ENCODE data around the gene NHSL2. TPM values are rescaled to one million over a fixed set of nuclear protein-coding genes. Genes with fewer than 3 reads are reported as not detected.
"Not testable (repeated sequence)": the region's sequence is repeated elsewhere in the genome, so short reads cannot be mapped to it uniquely, and the experiment has no call there.

Gene NHSL2
- 24.3 and 24.8 TPM in 2 replicates for total RNA-seq

- DNase-seq (ENCODE audit: low read depth in 2 of 2), result no peak
Measured at GRCh38 chrX:71910643-71910985, at the start of gene NHSL2. Gene NHSL2 (plus strand): TSS chrX:71910845.

- DNase-seq (ENCODE audit: low read depth in 2 of 2), result no peak
Measured at GRCh38 chrX:71867680-71868079, 43.0 kb upstream of the NHSL2 start.

DNA sequence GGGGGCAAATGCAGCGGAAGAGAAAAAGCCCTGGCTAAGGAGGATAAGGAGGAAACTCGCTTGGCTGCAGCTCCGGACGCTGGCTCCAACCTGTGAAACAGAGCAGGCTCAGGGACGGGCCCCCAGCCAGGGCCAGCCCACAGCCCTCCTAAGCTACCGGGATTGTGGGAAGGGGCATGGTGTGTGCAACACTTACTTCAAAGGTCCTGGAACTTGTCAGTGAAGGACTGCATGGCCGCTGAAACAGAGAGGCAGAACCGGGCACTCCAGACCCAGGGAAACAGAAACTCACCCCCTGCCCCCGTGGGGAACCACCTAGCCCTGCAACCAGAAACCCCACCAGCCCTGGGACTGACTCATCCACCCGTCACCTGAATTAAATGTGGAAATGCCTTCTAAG is 41.1 kb upstream of the NHSL2 start:
- not testable (repeated sequence) for DNase-seq (ENCODE audit: low read depth in 2 of 2)

- DNase-seq (ENCODE audit: low read depth in 2 of 2), result peak in 1 of 2 donors; percentile 3
Measured at GRCh38 chrX:71870208-71871098, 40.2 kb upstream of the NHSL2 start.

DNA sequence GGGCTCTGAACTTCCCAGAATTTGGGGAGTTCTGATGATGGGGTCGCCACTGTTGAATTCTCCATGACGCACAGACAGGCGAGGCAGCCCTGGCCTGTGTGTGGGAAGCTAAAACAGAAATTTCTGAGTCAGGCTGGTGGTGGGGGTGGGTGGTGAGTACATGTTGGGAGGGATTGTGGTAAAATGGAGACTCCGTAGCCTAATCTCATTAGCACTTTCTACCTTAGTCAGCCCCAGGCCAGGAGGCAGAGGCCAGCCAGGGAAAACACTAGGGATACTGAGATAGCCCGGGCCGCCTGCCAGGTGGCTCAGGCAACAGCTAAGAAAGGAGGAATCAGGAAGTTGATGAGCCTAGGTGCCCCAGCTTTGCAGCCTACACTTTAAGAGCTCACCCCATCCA is 39.3 kb upstream of the NHSL2 start:
- DNase-seq (ENCODE audit: low read depth in 2 of 2), result no peak

DNA sequence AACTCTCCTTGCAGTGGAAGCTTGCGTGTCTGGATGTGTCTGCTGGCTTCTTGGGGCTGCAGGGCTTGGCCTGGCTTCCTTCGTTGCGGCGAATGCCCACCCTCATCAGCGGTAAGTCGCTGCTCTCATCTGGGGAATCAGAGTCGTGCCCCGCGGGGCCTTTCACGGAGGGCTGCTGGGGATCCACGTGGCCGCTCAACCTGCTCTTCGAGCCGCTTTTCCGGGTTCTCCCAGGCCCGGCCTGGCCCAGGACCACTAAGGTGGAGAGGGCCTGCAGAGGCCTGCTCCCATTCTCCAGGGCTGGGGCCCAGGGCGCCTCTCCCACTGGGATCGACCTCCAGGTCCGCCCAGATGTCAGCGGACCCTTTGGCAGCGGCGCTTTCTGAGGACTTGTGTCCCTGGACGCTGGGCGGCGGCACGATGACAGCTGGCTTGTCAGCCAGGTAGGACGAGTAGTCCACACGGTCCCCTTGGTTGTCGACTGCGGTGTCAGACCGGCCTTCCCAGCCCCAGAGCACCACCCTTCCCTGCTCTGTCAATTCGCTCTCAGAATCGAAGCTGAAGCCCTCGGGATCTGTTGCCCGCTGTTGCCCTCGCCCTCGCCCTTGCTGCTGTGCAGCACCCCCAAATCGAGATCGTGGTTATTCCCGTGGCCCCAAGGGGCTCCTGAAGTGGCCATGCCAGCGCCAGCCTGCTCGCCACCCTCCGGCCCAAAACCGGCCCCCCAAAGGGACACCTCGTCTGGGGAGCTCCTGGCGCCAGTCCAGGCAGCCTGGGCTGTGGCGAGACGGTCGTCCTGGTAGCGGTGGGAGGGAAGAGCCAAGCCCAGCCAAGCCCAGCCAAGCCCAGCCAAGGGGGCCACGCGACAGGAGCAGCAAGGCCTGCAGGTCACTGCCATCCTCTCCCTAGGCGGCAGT is 37.8 kb upstream of the NHSL2 start:
- DNase-seq (ENCODE audit: low read depth in 2 of 2), result no peak

DNA sequence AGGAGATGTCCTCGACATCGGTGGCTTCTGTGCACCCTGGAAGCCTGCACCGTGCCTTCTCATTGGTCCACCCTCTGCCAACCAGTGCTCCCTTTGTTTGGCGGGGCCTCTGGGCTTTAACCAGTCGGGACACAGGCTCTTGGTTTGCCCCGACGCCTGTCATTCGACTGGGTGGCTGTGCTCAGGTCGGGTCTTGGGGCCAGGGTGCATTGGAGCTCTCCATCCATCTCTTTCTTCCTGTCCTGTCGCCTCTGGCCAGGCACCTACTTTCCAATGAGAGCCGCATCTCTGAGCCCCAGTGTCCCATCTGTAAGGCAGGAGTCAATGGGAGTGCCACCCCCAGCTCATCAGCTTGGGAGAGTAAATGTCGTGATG is 37.2 kb upstream of the NHSL2 start:
- DNase-seq (ENCODE audit: low read depth in 2 of 2), result no peak

DNA sequence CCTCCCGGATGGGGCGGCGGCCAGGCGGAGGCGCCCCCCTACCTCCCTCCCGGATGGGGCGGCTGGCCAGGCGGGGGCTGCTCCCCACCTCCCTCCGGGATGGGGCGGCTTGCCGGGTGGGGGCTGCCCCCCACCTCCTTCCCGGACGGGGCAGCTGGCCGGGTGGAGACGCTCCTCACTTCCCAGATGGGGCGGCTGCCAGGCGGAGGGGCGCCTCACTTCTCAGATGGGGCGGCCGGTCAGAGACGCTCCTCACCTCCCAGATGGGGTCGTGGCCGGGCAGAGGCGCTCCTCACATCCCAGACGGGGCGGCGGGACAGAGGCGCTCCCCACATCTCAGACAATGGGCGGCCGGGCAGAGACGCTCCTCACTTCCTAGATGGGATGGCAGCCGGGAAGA is 33.8 kb upstream of the NHSL2 start:
- not testable (repeated sequence) for DNase-seq (ENCODE audit: low read depth in 2 of 2)

- no peak for DNase-seq (ENCODE audit: low read depth in 2 of 2)
Measured at GRCh38 chrX:71885099-71885498, 25.5 kb upstream of the NHSL2 start.

GRCh38 chrX:71895607-71896006 is 15.0 kb upstream of the NHSL2 start:
- DNase-seq (ENCODE audit: low read depth in 2 of 2), result no peak

DNA sequence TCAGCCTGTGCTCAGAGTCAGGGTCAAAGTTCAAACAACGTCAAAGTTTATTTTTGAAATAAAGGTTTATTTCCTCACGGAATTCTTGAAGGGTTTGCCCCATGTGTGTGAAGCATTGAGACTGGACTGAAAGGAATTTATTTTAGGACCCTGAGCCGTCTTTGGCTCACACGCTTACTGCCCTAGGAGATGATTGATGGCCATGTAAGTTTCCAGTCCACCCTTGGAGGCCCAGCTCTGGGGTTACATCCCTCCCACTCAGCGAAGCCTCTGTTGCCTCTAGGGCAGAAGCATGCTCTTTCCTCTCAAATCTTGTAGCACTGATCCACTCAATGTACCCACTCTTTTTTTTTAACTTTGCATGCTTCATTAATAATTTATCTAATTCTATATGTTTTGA is 4.5 kb upstream of the NHSL2 start:
- DNase-seq (ENCODE audit: low read depth in 2 of 2), result no peak

- DNase-seq (ENCODE audit: low read depth in 2 of 2), result no peak
Measured at GRCh38 chrX:71908387-71908786, 2.3 kb upstream of the NHSL2 start.

GRCh38 chrX:71909956-71910355 is 689 bp upstream of the NHSL2 start:
- DNase-seq (ENCODE audit: low read depth in 2 of 2), result no peak

DNA sequence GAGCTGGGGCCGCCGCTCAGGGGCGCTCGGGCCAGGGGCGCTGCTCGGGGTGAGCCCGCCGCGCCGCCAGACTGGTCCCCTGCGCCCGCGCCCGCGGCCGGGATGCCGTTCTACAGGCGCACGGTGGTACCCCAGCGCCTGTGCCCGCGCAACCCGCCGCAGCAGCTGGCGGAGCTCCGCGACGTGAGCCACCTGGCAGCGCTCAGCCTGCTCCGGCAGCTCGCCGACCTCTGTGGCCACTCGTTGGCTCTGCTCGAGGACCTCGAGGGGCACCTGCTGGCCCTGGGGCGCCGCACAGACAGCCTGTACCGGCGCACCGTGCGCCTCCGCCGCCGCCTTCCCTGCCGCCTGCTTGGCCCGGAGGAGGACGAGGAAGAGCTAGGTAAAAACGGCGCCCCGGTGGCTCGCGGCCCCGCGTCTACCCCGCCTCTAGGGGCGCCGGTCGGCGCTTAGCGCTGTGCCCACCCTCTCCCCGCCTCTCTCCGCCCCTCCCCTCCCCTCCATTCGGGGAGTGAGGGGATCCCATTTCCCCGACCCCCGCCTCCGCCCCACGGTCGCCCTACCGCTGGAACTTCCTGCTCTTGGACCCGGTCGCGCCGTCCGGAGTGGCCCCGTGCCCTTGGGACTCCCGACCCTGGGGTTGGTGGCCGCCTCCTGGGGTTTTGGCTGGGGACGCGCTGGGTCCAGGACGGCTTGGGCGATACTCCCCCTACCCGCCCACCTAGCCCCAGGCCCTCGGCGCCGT is 513 bp downstream of the NHSL2 start:
- peak in 1 of 2 donors; percentile 0 for DNase-seq (ENCODE audit: low read depth in 2 of 2)

DNA sequence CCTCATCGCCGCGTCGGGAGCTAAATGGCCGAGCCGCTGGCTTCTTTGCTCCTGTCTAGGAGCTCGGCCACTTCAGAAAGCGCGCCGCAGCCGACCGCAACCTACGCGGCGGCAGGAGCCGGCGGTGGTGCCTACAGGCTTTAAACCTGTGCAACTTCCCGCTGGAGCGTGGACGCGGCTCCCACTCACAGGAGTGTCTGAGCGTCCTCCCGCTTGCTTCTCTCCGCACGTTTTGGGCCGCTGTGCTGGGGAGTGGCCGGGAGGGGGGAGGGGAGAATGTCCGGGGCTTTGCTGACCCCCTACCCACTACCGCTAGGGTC is 1.0 kb downstream of the NHSL2 start:
- DNase-seq (ENCODE audit: low read depth in 2 of 2), result peak in 1 of 2 donors; percentile 0

DNA sequence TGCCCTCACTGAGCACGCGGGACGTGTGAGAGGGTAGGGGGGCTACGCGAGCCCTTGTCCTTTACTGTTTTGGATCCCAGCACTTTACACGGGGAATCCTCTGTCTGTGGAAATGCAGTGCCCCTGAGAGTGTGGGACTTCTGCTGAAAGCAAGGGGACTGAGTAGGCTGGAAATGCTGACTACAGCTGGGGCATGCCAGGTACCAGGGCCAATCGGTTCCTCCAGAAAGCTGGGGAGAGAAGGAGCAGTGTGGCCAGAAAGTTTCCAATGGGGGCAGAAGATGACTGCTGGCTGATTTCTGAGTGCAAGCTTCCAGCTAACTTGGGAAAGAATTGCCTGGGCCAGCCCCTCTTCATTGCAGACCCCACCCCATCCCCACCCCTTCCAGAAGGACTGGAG is 1.5 kb downstream of the NHSL2 start:
- DNase-seq (ENCODE audit: low read depth in 2 of 2), result no peak

DNA sequence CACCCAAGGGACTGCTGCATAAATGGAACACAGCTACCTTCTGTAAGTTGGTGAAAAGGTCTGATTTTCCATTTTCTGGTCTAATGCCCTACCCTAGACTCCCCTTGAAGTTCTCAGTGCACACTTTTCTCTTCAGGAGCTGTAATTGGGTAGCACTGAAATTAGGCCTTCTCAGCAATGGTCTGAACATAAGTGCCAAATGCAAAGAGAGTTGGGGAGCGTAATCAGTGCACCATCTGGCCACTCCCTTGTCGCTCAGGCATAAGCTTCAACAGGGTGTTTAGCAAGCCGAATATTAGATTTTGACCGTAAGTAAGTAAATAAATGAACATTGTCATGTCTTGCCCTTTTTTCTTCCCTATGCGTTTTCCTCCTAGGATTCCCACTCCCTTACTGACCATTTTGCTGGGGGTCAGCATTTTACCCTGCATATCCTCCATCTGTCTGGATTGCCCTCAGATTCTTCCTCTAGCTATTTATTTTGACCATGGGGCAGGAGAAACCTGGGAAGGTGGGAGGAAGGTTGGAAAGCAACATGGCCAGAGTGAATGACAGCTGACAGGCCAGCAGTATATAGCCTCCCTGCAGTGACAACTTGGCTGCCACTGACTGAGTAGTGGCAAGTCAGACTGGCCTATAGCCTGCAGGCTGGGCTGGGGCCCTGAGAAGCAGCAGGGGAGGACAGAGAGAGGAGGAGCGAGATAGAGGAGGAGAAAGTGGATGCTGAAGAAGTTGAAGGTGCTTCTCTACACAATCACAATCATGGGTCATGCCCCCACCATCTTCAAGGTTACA is 2.7 kb downstream of the NHSL2 start:
- no peak for DNase-seq (ENCODE audit: low read depth in 2 of 2)

GRCh38 chrX:71917621-71918343 is 7.1 kb downstream of the NHSL2 start:
- DNase-seq (ENCODE audit: low read depth in 2 of 2), result no peak

- DNase-seq (ENCODE audit: low read depth in 2 of 2), result no peak
Measured at GRCh38 chrX:71919431-71919830, 8.8 kb downstream of the NHSL2 start.

GRCh38 chrX:71919886-71920285 is 9.2 kb downstream of the NHSL2 start:
- DNase-seq (ENCODE audit: low read depth in 2 of 2), result no peak

GRCh38 chrX:71922686-71923085 is 12.0 kb downstream of the NHSL2 start:
- no peak for DNase-seq (ENCODE audit: low read depth in 2 of 2)

All from dermis microvascular lymphatic vessel endothelial cell (primary cell).